NCI-H187 treated with DMSO at 0.1 percent for 48 hours (cell line): Measurements from ENCODE around the gene SAPCD2.
"Not testable (repeated sequence)": the region's sequence is repeated elsewhere in the genome, so short reads cannot be mapped to it uniquely, and the experiment has no call there.

Source experiments
- DNase-seq: peaks from one replicate; lab custom pipeline; 2025; lab: John Stamatoyannopoulos, UW

SAPCD2 gene, protein sequence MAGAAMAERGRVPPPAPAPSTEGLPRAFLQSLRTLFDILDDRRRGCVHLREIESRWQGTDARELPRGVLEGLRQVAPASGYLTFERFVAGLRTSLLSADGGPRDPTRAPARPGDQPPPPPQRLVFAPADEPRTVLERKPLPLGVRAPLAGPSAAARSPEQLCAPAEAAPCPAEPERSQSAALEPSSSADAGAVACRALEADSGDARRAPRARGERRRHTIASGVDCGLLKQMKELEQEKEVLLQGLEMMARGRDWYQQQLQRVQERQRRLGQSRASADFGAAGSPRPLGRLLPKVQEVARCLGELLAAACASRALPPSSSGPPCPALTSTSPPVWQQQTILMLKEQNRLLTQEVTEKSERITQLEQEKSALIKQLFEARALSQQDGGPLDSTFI

DNA sequence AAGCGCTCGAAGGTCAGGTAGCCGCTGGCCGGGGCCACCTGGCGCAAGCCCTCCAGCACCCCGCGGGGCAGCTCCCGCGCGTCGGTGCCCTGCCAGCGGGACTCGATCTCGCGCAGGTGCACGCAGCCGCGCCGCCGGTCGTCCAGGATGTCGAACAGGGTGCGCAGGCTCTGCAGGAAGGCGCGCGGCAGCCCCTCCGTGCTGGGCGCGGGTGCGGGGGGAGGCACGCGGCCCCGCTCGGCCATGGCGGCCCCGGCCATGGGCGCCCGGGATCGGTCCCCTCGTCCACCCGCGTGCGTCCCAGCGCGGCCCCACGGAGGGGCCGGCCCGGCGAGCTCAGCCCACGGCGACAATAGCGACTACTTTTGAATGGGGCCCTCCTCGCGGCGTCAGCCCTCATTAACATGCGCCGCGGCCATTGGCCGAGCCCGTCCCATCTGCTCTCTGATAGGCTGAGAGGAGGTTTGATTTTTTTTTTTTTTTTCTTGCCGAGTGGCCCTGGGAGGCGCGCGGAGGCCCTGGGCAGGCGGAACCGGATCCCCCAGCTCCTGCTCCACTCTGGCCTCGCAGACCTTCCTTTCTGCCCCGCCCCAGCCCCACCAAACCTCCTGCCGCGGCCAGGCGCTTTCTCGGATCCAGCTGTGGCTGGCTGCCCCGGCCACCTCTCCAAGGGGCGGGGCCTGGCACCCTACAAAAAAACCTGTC lies at the start of gene SAPCD2:
TSS of gene SAPCD2 (minus strand) at position 357 of the 705 bp plus-strand sequence. CDS start at position 260, 97 bp downstream.
- peak; percentile 22 for DNase-seq

DNA sequence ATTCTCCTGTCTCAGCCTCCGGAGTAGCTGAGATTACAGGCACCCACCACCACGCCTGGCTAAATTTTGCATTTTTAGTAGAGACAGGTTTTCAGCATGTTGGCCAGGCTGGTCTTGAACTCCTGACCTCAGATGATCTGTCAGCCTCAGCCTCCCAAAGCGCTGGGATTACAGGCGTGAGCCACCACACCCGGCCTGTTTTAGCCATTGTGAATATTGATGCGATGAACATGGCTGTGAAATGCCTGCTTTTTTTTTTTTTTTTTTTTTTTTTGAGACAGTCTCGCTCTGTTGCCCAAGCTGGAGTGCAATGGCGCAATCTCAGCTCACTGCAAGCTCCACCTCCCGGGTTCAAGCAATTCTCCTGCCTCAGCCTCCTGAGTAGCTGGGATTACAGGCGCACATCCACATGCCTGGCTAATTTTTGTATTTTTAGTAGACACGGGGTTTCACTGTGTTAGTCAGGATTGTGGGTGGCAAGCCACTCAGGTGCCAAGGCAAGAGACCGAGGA lies 47.8 kb upstream of the SAPCD2 start:
- not testable (repeated sequence) for DNase-seq

DNA sequence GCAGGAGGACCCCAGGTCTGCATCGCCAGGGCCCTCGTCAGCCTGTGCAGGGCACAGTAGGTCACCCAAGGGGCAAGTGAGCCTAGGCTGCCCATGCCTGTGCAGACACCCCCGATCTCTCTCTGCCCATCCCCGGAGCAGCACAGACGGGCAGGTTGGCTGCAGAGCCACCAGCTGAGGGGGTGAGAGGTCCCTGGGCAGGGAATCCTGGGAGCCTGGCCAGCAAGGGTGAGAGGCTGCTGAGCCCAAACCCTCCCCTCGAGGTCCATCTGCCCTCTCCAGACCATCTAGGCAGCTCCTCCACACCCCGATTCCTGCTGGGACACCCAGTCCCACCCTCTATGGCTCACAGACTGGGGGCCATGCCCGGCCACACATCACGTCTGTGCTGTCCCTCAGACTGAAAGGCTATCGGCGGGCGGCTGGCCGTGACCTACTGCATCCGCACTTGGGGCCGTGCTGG lies 46.9 kb upstream of the SAPCD2 start:
- DNase-seq: no peak

DNA sequence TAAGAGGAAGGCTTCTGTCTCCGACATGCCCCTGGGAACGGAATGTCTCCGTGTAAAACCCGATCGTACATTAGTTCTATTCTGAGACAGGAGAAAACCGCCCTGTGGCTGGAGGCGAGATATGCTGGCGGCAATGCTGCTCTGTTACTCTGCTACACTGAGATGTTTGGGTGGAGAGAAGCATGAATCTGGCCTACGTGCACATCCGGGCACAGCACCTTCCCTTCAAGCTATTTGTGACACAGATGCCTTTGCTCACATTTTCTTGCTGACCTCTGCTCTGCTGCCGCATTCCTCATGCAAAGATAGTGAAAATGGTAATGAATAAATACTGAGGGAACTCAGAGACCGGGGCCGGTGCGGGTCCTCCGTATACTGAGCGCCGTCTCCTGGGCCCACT lies 46.4 kb upstream of the SAPCD2 start:
- DNase-seq: no peak

DNA sequence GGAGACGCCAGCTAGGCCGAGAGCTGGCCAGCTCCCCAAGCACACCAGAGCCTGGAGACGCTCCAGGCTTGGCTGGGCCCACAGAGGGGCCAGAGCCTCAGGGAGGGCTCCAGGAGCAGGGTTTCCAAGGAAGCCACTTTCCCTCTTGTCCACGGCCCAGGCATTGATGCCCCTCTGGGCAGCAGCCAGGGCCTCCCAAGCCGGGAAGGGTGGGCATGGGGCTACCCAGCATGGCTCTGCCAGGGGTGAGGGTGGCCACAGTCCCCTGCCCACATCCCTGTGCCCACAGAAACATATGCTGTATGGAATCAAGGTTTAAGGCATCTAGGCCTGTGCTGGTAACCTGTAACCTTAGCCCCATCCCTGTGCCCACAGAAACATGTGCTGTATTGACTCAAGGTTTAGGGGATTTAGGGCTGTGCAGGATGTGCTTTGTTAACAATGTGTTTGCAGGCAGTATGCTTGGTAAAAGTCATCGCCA lies 45.7 kb upstream of the SAPCD2 start:
- DNase-seq: no peak

DNA sequence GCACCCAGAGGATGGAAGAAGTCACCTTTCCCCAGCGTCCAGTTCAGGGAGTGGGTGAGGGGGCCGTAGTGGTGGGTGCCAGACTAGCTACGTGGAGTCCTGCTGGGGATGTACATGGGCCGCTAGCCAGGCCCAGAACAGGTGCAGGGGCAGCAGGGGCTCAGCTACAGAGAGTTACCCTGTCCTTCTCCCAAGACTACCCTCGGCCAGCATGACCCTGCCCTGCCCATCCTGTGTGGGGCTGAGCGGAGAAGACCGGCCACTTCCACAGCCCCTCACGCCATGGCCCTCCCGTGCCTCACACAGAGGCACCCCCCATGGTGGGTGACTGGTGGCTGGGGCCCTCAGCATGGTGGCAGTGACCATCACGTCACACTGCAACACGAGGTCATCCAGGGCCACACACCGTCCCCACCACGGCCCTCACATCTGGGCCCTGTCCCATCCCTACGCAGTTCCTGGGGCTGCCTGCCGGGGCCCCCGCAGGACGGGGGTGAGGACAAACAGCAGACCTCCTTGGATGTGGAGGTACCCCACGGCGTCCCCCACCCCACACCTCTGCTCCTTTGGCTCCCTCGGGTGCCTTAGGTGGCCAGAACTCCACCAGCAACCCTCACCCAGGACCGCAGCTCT lies 45.2 kb upstream of the SAPCD2 start:
- DNase-seq: no peak

DNA sequence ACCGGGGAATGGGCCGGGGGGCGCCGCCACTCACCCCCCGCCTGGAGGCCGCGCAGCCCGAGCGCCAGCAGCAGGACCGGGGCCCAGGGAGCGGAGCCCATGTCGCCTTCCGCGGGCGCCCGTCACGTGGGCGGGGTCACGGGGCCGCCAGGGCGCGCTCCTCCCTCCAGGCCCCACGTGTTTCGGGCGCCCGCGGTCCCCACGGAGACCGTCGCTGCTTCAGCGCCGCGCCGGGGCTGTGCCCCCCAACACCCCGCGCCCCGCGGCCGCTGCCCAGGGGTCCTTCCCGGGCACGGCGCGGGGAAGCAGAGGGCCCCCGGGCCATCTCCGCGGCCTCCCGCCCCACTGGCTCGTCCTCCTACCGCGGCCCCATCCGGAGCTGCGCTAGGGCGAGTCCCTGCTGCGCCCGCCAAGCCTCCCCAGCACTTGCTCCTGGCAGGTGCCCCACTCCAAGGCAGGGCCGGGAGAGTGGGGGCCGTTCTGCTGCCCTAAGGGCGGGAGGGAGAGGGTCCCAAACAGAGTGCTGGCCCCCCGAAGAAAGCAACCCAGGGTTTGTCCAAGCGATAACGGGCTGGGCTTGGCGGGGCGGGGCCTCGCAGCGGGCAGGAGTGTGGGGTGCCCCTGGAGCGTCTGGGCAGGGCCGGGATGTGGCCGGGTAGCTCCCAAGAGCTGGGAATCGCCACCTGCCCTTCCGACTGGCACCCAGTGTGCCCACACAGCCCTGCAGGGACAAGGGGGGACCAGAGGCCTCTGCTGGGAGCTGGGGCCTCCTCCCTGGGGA lies 44.4 kb upstream of the SAPCD2 start, which contains the start of gene DPP7:
TSS of gene DPP7 (minus strand) at position 121 of the 781 bp plus-strand sequence. CDS start at position 101, 20 bp downstream.
- DNase-seq: no peak

DNA sequence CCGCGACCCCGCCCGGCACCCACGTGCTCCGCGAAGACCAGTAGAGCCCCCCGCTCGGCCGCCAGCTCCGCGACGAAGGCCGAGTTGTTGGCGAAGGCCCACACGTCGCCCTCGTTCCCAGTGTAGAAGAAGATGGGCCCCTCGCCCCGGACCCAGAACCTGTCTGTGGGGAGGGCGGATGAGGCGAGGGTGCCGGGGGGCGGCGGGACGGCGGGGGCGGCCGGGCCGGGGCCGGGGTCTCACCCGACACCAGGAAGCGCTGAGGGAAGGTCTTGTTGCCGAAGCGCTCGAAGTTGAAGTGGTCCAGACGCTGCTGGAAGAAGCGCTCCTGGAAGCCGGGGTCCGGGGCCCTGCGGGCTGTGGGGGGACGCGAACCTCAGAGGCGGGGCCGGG lies 43.9 kb upstream of the SAPCD2 start:
- no peak for DNase-seq

DNA sequence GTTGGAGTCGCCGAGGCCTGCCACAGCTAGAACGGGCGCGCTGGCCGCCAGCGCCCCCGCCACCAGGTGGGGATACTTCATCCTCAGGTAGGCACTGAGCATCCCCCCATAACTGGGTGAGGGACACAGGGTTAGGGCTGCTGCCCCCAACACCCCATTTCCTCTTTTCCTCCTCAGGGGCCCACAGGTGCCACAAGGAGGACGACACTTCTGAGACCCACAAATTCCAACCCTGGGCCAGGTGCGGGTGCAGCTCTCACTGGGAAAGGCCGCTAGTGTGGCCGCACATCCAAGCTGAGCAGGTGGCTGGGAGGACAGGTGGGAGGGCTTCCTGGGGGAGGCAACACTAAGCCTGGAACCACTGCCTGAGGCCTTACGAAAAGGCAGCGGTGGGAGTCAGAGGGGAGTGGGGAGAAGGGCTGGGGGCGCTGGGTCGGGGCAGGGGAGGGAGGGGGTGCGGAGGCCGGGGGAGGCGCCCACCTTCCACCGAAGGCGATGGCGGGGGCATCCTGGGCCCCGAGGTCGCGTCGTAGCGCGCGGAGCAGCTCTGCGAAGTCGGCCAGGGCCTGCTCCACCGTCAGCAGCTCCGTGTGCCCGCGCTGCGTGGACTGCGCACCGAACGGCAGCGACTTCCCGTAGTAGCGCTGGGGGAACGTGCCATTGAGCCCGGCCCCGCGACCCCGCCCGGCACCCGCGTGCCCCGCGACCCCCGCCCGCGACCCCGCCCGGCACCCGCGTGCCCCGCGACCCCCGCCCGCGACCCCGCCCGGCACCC lies 43.2 kb upstream of the SAPCD2 start:
- no peak for DNase-seq

DNA sequence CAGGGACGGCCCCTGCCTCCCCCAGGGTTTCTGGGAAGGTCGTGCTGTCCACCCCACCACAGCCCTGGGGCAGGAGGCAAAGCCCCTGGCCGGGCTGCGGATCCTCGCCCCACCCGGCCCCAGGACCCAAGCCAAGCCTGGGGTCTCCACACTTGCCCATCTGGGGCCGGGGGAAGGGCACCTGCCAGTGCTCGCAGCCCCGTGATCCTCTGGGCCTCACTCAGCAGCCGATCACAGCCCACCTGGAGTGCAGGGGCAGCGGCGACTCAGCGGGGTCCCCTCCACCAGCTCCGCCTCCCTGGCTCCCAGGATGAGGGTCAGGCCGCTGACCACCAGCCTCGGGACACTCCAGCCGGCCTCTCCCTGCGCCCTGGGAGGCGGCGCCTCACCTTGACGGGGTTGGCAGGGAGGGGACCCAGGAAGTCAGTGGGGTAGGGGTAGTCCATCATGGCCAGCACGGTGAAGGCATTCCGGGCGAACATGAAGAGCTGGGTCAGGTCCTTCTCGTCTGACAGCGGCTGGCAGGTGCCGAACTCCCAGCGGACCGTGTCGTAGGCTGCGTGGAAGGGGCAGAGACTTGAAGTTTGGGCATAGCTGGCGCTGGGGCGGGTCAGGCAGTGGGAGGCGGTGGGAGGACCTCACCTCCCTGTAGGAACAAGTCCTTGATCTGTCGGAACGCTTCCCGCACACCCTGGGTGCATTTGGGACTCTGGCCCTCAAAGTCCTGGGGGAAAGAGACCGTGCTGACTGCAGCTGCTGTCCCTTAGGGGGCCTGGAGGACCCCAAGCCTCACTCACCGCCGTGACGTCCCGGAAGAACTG lies 42.4 kb upstream of the SAPCD2 start:
- DNase-seq: no peak

DNA sequence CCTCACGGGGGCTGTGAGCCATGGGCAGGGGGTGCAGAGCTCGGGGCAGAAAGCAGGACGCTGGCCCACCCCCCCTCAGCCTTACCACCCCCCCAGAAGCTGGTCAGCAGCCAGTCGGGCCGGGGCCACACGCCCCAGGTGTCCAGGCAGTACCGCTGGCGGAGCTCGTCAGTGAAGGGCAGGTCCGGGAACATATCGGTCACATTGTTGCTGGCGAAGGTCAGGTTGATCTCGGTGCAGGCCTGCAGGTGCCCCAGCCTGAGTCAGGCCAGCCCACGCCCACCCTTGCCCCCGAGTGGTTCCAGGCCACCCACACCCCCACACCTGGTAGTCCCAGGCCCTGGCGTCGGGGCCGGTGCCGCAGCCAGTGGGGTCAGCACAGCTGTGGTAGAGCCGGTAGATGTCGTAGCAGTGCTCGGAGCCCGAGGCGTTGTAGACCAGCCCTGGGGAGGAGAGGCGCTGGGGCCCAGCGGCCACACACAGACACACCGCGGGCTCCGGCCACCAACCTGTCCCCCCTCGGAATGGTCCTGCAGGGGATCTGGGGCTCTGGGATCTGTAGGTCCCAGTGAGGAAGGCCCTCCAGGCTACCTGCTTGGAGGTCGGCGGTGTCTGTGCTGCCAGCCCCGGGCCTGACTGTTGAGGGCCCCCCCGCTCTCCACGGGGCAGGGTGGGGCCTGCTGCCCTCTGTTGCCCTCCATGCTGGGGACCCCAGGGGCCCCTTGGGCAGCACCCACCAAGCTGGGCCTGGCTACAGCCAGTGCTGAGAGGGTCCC lies 41.6 kb upstream of the SAPCD2 start:
- DNase-seq: no peak

DNA sequence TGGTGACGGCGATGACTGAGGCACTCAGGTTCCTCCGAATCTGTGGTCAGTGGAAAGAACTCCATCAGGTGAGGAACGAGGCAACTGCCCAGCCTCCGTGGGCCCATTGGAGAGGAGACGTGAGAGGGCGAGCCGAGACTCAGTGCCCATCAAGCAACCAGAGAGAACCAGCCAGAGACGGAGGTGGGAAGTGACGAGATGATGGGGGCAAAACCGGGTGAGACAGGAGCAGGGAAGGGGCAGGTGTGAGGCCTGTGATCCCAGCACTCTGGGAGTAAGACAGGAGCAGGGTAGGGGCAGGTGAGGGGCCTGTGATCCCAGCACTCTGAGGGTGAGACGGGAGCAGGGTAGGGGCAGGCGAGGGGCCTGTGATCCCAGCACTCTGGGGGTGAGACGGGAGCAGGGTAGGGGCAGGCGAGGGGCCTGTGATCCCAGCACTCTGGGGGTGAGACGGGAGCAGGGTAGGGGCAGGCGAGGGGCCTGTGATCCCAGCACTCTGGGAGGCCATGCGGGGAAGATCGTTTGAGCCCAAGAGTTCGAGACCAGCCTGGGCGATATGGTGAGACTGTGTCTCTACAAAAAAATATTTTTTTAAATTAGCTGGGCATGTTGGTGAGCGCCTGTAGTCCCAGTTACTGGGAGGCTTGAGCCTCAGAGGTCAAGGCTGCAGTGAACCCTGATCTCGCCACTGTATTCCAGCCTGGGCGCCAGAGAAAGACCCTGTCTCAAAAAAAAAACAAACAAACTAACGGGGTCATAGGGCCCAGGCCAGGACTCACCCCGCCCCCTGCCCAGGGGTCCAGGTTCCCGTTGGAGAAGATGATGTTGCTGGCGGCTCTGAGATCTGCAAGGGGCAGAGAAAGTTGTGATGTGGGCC lies 40.8 kb upstream of the SAPCD2 start:
- no peak for DNase-seq

DNA sequence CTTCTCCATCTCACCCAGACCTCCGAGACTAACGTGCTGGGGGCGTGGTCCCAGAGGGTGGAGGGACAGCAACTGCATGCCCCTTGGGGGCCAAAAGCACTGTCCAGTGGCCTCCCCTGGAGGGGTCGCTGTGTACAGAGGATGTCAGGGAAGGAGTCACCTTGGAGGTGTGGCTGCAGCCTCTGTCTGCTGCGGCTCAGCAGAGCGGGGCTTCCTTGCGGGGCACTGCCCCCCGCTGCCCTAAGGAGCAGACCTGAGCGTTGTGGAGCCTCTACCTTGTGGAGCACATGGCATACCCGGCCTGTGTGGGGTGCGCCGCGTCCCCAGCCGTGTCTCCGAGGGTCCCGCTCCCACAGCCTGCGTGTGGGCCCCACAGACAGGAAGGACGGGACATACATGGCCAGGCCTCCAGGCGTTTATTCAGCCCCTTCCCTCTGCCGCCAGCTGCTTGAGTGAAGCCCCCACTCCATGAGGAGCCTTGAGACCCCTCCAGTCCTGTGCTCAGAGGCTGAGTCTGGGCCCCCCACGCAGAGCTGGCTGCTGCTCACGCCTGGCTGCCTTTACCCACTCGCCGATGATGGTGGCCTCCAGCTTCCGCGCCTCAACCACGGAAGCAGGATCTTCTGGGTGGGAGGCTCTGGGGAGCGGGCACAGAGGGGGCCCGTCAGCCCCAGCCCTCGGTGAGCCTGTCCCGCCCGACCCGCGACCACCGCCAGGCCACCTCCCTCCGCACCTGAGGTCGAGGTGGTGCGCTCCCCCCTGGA lies 40.0 kb upstream of the SAPCD2 start:
- no peak for DNase-seq

DNA sequence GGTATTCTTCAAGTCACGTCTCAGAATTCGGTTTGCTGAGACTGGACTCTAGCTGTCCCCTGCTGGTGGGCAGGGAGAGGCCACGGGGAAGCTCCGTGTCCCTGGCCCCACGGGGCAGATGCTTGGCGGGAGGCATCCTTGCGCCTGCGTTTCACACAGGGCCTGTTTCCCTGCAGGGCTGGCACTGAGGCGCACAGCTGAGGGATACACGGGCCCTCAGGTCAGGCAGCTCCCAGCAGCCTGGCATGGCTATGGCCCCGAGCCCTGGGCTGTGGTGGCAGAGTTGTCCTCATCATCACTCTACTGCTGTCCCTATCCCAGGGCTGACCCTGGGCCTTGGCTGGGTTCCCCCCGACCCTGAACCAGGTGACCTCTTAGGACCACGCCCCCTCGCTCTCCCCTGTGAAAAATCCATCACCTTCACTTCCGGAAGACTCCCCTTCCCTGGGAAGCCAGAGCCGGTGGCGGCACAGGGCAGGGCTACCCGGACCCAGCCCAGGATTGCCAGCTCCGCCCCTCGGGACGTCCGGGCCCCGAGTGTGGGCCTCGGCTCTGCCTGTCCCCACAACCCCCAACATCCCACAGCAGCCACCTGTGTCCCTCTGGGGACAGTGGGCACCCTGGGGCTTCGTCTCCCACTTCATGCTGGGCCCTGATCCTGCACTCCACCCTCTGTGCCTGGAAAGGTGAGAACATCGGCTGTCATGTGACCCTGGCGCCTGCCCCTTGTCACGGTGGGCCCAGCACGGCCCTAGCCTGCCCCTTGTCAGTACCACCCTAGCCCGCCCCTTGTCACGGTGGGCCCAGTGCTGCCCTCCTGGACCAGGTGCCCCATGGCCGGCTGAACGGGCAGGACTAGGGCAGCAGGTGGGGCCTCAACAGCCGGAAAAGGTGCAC lies 39.1 kb upstream of the SAPCD2 start:
- DNase-seq: no peak

DNA sequence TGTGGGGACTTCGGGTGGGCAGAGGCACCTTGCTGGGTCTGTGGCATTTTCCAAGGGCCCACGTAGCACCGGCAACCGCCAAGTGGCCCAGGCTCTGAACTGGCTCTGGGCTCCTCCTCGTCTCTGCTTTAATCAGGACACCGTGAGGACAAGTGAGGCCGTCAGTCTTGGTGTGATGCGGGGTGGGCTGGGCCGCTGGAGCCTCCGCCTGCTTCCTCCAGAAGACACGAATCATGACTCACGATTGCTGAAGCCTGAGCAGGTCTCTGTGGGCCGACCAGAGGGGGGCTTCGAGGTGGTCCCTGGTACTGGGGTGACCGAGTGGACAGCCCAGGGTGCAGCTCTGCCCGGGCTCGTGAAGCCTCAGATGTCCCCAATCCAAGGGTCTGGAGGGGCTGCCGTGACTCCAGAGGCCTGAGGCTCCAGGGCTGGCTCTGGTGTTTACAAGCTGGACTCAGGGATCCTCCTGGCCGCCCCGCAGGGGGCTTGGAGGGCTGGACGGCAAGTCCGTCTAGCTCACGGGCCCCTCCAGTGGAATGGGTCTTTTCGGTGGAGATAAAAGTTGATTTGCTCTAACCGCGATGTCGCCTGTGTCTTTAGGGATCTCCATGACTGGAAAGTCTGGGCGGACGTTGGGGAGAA lies 38.4 kb upstream of the SAPCD2 start:
- no peak for DNase-seq

DNA sequence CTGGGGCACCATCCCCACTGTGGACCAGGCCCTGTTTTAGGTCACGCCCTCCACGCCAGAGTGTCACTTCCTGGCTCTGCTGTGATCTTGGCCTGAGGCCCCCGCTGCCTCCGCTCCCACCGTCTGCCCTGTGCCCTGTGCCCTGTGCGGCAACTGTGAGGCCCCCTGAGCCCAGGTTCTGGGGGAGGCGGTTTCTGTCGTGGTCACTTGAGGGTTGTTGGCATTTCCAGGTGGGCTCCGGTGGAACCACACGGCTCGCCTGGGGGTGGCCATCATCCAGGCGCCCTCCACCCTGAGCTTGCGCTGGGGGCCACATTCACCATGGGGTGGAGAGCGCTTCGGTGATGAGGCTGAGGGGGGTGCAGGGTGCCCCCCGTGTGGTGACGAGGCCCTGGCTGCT lies 37.6 kb upstream of the SAPCD2 start:
- DNase-seq: no peak
